ENCODE results near the gene SEC16A. TPM values are rescaled to one million over a fixed set of nuclear protein-coding genes. Genes with fewer than 3 reads are reported as not detected.

Gene SEC16A
- total RNA-seq, 6 experiments from 2014 or later, result 46.9 to 108 (median 72.0) TPM

DNA sequence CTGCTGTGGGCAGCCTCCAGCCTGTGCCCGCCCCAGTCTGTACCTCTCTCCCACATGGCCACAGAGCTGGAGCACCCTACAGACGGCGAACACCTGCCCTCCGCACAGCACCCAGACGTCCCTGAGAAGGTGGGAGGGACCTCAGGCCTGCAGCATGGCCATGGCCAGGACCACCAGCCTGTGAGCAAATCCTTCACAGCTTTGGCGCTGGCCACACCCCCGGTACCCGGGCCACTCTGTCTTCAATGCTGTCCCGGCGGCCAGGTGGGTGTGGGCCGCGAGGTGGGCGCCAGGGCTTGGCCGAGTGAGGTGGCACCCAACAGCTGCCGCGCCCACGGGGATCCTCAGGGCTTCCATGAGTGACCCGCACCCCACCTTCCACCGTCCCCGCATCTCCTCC lies 44.3 kb upstream of the SEC16A start:
- Histone ChIP-seq H3K36me3 (no peaks in the 10 kb centered on the region), H3K4me3 (no peak overlapping the region), H3K27me3 (no peaks in the 10 kb centered on the region), H3K9me3 (no peaks in the 10 kb centered on the region), H3K27ac (no peak overlapping the region), H3K4me1 (peaks cover 0 to 54% (median 6%) of the 10 kb centered on the region in 4 donors)
- TF ChIP-seq, protein P1, sequence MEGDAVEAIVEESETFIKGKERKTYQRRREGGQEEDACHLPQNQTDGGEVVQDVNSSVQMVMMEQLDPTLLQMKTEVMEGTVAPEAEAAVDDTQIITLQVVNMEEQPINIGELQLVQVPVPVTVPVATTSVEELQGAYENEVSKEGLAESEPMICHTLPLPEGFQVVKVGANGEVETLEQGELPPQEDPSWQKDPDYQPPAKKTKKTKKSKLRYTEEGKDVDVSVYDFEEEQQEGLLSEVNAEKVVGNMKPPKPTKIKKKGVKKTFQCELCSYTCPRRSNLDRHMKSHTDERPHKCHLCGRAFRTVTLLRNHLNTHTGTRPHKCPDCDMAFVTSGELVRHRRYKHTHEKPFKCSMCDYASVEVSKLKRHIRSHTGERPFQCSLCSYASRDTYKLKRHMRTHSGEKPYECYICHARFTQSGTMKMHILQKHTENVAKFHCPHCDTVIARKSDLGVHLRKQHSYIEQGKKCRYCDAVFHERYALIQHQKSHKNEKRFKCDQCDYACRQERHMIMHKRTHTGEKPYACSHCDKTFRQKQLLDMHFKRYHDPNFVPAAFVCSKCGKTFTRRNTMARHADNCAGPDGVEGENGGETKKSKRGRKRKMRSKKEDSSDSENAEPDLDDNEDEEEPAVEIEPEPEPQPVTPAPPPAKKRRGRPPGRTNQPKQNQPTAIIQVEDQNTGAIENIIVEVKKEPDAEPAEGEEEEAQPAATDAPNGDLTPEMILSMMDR (IDR thresholded peaks at IDR 0.05), result no peak
- TF ChIP-seq POLR2A (IDR thresholded peaks at IDR 0.05), result no peak
- no CpG with 5 or more reads among the region's 20 CpGs for WGBS (ENCODE audit: insufficient coverage, low coverage, low lambda C conversion rate, missing lambda C conversion rate)
- ATAC-seq (no peak), DNase-seq (no peak)
- intact Hi-C loops (cut with DNase I), result no loop called here

DNA sequence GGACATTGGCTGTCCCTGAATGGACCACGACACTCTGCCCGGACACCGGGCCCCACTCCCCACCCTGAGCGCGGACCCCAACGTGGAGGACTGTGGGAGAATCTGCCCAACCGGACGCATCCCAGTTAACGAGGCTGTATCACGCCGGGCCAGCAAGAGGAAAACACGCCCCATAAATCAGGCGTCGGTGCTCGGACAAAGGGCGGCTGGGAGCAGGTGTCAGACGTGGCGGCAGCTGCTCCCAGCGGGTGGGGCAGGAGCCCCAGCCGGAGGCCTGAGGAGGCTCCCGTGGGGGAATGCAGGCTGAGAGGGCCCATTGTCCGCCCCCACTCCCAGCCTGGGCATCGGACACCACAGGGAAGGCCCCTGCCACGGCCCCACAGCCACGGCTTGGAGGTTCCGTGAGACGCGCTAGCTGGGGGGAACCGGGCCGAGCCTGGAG lies 43.8 kb upstream of the SEC16A start:
- no peaks in the 10 kb centered on the region for H3K9me3 ChIP-seq
- no peaks in the 10 kb centered on the region for H3K36me3 ChIP-seq
- WGBS (ENCODE audit: insufficient coverage, low coverage, low lambda C conversion rate, missing lambda C conversion rate), result 58% methylated on average over 6 of the region's 30 CpGs
- TF ChIP-seq, protein P1 (IDR thresholded peaks at IDR 0.05), result no peak
- no peak for TF ChIP-seq POLR2A (IDR thresholded peaks at IDR 0.05)
- no peaks in the 10 kb centered on the region for H3K27me3 ChIP-seq
- no peak overlapping the region for H3K4me3 ChIP-seq
- H3K4me1 ChIP-seq, result peaks cover 0 to 58% (median 6%) of the 10 kb centered on the region in 4 donors
- H3K27ac ChIP-seq, result no peak overlapping the region
- peak in 1 of 4 donors; percentile 7 for ATAC-seq
- intact Hi-C loops (cut with DNase I), result no loop called here
- no peak for DNase-seq

DNA sequence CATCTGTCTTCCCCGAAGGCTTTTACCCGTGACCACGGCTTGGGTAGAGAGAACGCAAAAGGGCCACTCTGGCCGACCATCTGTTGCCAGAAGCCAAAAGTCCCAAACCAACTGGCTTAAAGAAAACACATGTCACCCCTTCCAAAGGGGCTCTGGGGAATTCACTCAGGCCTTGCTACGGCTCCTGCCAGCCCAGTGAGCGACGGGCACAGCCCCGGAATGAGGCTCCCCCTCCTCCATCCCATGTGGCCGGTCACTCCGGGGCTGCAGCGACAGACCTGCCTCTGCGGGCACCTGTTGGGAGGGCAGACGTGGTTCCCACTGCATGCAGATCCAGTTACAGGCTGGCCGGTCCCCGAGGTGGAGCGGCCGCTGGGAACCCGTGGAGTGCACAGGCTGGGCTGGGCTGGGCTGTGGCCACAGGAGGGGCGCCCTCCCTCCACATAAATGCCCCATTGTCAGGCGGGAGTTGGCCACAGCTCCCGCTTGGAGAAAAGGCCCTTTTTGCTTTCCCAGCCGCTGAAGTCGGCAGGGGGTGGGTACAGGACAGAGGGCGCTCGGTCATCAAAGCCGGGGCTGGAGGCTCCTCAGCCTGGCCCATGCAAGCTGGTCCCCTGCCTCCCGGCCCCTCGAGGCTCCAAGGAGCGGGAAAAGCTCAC lies 43.1 kb upstream of the SEC16A start:
- WGBS (ENCODE audit: insufficient coverage, low coverage, low lambda C conversion rate, missing lambda C conversion rate), result 51% methylated on average over 6 of the region's 30 CpGs
- Histone ChIP-seq H3K27ac (no peak overlapping the region), H3K9me3 (no peaks in the 10 kb centered on the region), H3K27me3 (no peaks in the 10 kb centered on the region), H3K4me1 (peaks cover 0 to 65% (median 10%) of the 10 kb centered on the region in 4 donors), H3K4me3 (no peak overlapping the region), H3K36me3 (no peaks in the 10 kb centered on the region)
- DNase-seq (no peak), ATAC-seq (peak; percentile 2 to 5 (median 4))
- TF ChIP-seq POLR2A (IDR thresholded peaks at IDR 0.05), result no peak
- TF ChIP-seq, protein P1 (IDR thresholded peaks at IDR 0.05), result no peak
- intact Hi-C loops (cut with DNase I), result no loop called here

DNA sequence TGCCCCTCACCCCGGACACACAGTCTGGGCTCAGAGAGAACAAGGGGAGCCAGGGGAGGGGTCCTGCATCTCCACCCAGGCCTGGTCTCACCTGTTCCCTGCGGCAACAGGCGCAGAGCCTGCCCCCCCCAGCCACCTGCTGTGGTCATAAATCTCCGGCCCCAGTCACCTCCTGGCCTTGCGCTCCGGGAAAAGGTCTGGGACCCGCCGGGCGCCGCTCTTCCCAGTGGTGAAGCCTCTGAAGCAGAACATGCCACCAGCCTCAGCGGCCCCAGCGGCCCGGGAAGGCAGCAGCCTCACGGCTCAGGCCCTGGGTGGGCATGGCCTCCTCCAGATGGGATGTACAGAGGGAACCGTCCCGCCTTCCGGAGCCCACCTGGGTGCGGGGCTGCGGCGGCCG lies 42.4 kb upstream of the SEC16A start:
- intact Hi-C loops (cut with DNase I), result no loop called here
- ATAC-seq, result no peak
- Histone ChIP-seq H3K4me1 (peaks cover 0 to 73% (median 14%) of the 10 kb centered on the region in 4 donors), H3K4me3 (no peak overlapping the region), H3K9me3 (no peaks in the 10 kb centered on the region), H3K27ac (no peak overlapping the region), H3K27me3 (no peaks in the 10 kb centered on the region), H3K36me3 (no peaks in the 10 kb centered on the region)
- TF ChIP-seq, protein P1 (IDR thresholded peaks at IDR 0.05), result no peak
- TF ChIP-seq POLR2A (IDR thresholded peaks at IDR 0.05), result no peak
- DNase-seq, result no peak
- no CpG with 5 or more reads among the region's 21 CpGs for WGBS (ENCODE audit: insufficient coverage, low coverage, low lambda C conversion rate, missing lambda C conversion rate)
